ENCODE measurements around the gene FUT7. TPM values are rescaled to one million over a fixed set of nuclear protein-coding genes. Genes with fewer than 3 reads are reported as not detected.
A peak's percentile ranks its signal among the peaks of the same experiment; 100 is the strongest.

The FUT7 gene
- total and polyA plus RNA-seq, 2 of the 13 experiments (the other 11 are each of a cell fraction or from before 2014, with no cell fraction given): 0.05 TPM; not detected in 1

DNA sequence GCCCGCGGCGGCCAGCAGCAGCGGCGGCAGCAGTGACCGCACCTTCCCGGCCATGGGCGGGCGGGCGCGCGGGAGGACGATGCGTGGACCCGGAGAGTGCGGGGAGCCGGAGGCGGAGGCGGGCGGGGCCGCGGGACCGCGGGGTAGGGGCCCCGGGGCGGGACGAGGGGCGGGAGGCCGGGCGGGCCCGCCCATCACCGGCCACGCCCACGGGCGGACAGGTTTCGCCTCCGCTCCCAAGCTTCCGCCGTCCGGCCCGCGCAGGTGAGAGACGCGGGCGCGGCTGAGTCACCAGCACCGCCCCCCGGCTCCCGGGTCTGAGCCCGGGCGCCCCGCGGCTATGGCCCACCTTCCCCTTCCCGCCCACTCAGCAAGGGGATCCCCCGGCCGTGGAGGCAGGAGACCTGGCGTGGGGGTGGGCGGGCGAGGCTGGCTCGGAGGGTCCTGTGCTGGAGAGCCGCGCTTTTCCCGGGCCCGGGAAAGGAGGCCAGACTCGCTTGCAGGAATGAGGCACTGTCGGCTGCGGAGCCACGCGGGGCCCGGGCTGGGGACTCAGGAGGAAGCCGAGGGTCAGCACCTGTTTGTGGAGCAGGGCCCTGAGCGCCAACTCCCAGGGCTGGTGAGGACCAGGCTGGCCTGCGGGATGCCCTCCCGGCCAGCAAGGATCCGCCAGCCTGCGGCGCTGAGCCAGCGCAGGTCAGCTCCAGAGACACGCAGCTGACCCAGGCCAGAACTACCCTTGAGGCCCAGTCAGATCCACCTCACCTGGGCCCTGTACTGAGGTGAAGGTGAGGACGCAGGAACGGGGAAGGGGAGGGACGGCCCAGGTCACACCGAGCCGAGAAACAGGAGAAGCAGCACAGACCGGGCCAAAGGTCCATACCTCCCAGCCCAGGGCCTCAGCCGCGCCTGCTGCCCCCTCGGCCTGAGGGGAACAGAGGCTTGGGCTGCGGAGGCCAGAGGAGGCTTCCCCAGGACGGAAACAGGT lies 22.4 kb upstream of the FUT7 start, which contains the start of gene ENTPD2 (continued):
- TF ChIP-seq POLR2AphosphoS5 (IDR thresholded peaks at IDR 0.05; ENCODE audit: low read depth, low read length): peak; percentile 74
- peak; percentile 12; the same call in 1 of the 2 replicates for TF ChIP-seq AHR (CRISPR knock-in tag; IDR thresholded peaks at IDR 0.05)
- TF ChIP-seq NFKB2 (CRISPR knock-in tag; IDR thresholded peaks at IDR 0.05; ENCODE audit: borderline replicate concordance): peak; percentile 63; the same call in 1 of the 2 replicates
- peak; percentile 26; the same call in 1 of the 2 replicates for TF ChIP-seq ZNF768 (CRISPR knock-in tag; IDR thresholded peaks at IDR 0.05)
- 0 out of 2 replicates have a peak, but pooled peaks have one; percentile 13 for TF ChIP-seq ZNF879 (CRISPR knock-in tag; IDR thresholded peaks at IDR 0.05)
- TF ChIP-seq MXI1 (IDR thresholded peaks at IDR 0.05; ENCODE audit: borderline replicate concordance, low read depth, low read length): peak; percentile 44; the same call in 1 of the 3 replicates
- TF ChIP-seq, protein P1, sequence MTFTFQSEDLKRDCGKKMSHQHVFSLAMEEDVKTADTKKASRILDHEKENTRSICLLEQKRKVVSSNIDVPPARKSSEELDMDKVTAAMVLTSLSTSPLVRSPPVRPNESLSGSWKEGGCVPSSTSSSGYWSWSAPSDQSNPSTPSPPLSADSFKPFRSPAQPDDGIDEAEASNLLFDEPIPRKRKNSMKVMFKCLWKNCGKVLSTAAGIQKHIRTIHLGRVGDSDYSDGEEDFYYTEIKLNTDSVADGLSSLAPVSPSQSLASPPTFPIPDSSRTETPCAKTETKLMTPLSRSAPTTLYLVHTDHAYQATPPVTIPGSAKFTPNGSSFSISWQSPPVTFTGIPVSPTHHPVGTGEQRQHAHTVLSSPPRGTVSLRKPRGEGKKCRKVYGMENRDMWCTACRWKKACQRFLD (CRISPR knock-in tag; IDR thresholded peaks at IDR 0.05; ENCODE audit: borderline replicate concordance): peak; percentile 11; the same call in 1 of the 2 replicates
- peak; percentile 25; the same call in 1 of the 2 replicates for TF ChIP-seq KLF11 (CRISPR knock-in tag; IDR thresholded peaks at IDR 0.05)
- TF ChIP-seq PHF8 (CRISPR knock-in tag; IDR thresholded peaks at IDR 0.05): peak; percentile 53
- 0 out of 2 replicates have a peak, but pooled peaks have one; percentile 17 for TF ChIP-seq RXRB (CRISPR knock-in tag; IDR thresholded peaks at IDR 0.05; ENCODE audit: borderline replicate concordance)
- 0 out of 2 replicates have a peak, but pooled peaks have one; percentile 11 for TF ChIP-seq MAFG (CRISPR knock-in tag; IDR thresholded peaks at IDR 0.05)
- TF ChIP-seq ATAD3A (CRISPR knock-in tag; IDR thresholded peaks at IDR 0.05): 0 out of 2 replicates have a peak, but pooled peaks have one; percentile 15
- peak; percentile 75; the same call in 1 of the 2 replicates for TF ChIP-seq ZNF558 (CRISPR knock-in tag; IDR thresholded peaks at IDR 0.05; ENCODE audit: borderline replicate concordance)
- TF ChIP-seq, protein P2, sequence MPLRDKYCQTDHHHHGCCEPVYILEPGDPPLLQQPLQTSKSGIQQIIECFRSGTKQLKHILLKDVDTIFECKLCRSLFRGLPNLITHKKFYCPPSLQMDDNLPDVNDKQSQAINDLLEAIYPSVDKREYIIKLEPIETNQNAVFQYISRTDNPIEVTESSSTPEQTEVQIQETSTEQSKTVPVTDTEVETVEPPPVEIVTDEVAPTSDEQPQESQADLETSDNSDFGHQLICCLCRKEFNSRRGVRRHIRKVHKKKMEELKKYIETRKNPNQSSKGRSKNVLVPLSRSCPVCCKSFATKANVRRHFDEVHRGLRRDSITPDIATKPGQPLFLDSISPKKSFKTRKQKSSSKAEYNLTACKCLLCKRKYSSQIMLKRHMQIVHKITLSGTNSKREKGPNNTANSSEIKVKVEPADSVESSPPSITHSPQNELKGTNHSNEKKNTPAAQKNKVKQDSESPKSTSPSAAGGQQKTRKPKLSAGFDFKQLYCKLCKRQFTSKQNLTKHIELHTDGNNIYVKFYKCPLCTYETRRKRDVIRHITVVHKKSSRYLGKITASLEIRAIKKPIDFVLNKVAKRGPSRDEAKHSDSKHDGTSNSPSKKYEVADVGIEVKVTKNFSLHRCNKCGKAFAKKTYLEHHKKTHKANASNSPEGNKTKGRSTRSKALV (CRISPR knock-in tag; IDR thresholded peaks at IDR 0.05): peak; percentile 28; the same call in 1 of the 2 replicates
- peak; percentile 57; the same call in 1 of the 2 replicates for TF ChIP-seq RXRA (CRISPR knock-in tag; IDR thresholded peaks at IDR 0.05)
- no peak for TF ChIP-seq ZNF572 (CRISPR knock-in tag; IDR thresholded peaks at IDR 0.05)
- peak; percentile 42 for TF ChIP-seq MEIS2 (CRISPR knock-in tag; IDR thresholded peaks at IDR 0.05)
- peak; percentile 72; the same call in 1 of the 2 replicates for TF ChIP-seq ZNF543 (CRISPR knock-in tag; IDR thresholded peaks at IDR 0.05)
- TF ChIP-seq, protein P3, sequence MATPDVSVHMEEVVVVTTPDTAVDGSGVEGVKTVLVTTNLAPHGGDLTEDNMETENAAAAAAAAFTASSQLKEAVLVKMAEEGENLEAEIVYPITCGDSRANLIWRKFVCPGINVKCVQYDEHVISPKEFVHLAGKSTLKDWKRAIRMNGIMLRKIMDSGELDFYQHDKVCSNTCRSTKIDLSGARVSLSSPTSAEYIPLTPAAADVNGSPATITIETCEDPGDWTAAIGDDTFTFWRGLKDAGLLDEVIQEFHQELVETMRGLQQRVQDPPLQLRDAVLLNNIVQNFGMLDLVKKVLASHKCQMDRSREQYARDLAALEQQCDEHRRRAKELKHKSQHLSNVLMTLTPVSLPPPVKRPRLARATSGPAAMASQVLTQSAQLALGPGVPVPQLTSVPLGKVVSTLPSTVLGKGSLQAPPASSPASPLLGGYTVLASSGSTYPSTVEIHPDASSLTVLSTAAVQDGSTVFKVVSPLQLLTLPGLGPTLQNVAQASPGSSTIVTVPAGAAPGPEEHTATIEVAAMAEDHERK (CRISPR knock-in tag; IDR thresholded peaks at IDR 0.05; ENCODE audit: low read depth): no peak
- peak; percentile 74; the same call in 1 of the 2 replicates for TF ChIP-seq ZNF451 (CRISPR knock-in tag; IDR thresholded peaks at IDR 0.05)
- 0 out of 2 replicates have a peak, but pooled peaks have one; percentile 3 for TF ChIP-seq ZNF563 (CRISPR knock-in tag; IDR thresholded peaks at IDR 0.05)
- TF ChIP-seq ZFP41 (CRISPR knock-in tag; IDR thresholded peaks at IDR 0.05; ENCODE audit: borderline replicate concordance): 0 out of 2 replicates have a peak, but pooled peaks have one; percentile 28
- TF ChIP-seq FOSL2 (CRISPR knock-in tag; IDR thresholded peaks at IDR 0.05): peak; percentile 83
- TF ChIP-seq, protein P4, sequence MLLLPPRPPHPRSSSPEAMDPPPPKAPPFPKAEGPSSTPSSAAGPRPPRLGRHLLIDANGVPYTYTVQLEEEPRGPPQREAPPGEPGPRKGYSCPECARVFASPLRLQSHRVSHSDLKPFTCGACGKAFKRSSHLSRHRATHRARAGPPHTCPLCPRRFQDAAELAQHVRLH (CRISPR knock-in tag; IDR thresholded peaks at IDR 0.05; ENCODE audit: borderline replicate concordance, low read depth): 0 out of 2 replicates have a peak, but pooled peaks have one; percentile 17
